NB4 (cell line): ENCODE data around the gene BCAS3.

ENCODE experiments used
- CTCF ChIP-seq: IDR thresholded peaks from one replicate; pipeline ENCODE4 v1.5.1; 2012; ENCODE audit warnings: low read depth, low read length
- POLR2A ChIP-seq: IDR thresholded peaks from 2 replicates; pipeline ENCODE4 v1.6.1; 2011; ENCODE audit warnings: mild to moderate bottlenecking; ENCODE audit not compliant: insufficient read length; ENCODE audit errors: extremely low read depth

DNA sequence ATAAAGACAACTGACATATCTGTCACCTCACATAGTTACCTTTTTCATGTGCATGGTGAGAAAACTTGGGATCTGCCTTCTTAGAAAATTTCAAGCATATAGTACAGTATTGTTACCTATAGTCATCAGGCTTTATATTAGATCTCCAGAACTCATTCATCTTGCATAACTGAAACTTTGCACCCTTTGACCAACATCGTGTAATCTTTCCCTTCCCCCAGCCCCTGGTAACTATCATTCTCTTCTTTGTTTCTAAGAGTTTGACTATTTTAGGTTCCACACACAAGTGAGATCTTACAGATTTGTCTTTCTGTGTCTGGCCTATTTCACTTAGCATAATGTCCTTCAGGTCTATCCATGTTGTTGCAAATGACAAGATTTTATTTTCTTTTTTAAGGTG, 751.6 kb downstream of the BCAS3 start:
- TF ChIP-seq CTCF (no peak), POLR2A (no peak)
